Measurements from ENCODE around the gene LAMP1.
A peak's percentile ranks its signal among the peaks of the same experiment; 100 is the strongest.
"Not testable (repeated sequence)": the region's sequence is repeated elsewhere in the genome, so short reads cannot be mapped to it uniquely, and the experiment has no call there.

LAMP1 gene

DNA sequence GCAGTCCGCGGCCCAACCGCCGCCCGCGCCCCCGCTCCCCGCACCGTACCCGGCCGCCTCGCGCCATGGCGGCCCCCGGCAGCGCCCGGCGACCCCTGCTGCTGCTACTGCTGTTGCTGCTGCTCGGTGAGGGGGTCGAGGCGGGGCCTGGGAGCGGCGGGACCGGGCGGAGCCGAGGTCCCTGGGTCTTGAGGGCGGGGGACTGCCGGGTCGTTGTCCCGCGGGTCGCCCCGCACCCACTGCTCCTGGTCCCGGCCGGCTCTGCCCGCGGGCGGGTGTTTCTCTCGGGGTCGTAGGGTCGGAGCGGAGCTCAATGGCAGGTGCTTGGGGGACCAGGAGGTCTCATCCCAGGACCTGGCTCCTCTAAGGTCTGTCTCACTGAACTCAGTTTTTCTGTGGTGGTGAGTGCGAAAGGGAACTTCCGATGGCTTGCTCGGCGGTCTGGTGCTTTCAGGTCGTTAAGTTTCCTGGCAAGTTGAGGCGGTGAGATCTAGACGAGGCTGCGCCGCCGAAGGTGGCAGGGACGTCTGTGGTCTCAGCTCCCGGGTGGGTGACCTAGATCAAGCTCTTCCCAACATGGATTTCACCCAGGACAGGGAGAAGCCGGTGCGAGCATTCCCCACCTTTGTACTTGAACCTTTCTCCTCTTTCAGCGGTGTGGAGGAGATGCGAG is 467 bp downstream of the LAMP1 start:
- DNase-seq: peak; percentile 35

DNA sequence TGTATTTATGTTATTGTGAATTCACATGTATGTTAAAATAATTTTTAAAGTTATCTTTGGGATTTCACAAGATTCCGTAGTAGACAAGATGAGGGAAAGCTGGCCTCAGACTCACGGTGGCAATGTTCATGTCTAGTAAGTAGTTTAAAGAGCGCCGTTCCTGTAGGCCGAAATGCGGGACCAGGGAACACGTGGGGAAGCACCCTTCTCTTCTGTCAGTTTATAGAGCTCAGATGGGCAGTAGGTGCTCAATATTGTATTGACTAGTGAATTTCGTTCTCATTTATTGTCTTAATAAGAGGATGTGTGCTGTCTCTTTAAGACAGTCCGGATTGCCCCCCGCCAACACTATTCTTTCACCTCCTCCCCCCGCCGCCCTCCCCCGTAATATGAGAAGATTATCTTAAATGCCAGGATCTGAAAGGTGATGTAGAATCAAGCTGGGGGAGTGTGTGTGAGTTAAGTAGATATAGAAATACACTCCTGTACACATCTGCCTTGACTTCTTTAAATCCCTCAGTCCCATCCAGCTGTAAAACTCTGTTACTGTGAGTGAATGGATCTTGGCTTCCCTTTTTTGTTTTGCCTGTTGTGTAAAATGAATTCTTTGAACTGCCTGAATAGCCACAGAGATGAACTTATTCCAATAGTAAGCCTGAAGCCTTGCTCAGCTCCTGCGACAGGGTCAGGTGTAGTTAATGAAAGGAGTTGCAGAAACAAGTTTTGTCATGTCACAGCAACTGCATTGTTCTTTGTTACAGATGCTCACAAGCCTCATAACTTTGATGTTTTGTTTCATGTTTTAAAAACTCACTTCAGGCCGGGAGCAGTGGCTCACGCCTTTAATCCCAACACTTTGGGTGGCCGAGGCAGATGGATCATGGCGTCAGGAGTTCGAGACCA is 1.3 kb downstream of the LAMP1 start:
- no peak for DNase-seq

DNA sequence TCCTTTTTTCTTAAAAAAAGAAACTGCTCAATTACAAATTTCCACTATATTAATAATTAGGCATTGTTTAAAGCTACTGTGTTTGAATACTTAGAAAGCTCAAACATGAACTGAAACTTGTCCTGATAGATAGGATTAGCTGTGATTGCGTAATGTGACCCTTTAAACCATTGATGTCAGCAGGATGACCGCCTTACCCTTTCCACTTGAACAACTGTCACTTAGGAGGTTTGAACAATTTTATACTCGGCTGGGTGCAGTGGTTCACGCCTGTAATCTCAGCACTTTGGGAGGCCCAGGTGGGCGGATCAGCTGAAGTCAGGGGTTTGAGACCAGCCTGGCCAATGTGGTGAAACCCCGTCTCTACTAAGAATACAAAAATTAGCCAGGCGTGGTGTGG is 2.9 kb downstream of the LAMP1 start:
- no peak for DNase-seq

DNA sequence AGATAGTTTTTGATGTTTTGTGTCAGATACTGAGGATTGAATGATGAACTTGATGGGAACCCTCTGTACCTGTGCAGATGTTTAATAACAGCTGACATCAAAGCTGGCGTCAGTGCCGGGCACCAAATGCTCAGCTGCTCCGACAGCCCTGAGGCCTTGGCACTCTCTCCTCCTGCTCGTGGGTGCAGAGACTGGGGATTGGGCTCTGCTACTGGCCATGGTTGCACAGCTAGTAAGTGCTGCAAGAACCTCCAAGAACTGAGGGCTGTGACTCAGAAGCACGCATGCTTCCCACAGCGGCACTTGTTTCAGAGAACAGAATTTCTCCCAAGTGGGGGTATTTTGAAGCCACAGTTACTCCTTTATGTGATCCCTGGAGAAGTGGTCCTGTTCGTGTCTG is 5.9 kb downstream of the LAMP1 start:
- no peak for DNase-seq

DNA sequence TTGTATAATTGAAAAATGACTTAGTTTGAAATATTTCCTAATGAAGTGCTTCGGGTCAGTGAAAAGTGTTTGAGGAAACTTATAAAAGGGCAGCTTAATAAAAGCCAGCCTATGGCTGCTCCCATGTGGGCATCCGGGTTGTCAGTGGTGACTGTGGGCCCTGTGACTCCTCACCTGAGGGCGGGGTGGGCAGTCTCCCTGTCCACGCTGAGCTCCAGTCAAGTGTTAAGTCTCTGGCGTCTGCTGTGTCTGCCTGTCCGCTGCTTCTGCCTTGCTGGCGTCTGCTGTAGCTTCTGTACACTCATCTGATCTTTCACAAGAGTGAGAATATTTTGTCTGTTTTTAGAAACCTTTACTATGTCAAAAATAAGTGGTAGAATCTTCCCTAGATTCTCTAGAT is 7.1 kb downstream of the LAMP1 start:
- no peak for DNase-seq

DNA sequence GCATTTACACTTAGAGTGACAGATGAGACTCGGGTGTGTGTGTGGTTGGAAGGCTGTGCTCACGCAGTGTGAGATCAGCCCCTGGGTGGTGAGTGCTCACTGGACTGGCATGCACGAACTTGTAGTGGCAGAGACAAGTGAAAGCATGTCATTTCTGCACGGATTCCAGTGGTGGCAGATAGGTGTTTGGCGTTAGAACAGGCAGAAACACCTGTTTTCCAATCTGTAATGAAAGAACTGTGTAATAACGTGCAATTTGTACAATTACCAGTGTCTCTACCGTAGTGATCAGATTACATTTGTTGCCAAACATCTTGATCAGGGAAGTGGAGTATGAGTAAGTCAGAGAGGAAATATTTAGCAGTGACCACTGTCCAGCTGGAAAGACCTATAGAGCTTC is 8.2 kb downstream of the LAMP1 start:
- no peak for DNase-seq

DNA sequence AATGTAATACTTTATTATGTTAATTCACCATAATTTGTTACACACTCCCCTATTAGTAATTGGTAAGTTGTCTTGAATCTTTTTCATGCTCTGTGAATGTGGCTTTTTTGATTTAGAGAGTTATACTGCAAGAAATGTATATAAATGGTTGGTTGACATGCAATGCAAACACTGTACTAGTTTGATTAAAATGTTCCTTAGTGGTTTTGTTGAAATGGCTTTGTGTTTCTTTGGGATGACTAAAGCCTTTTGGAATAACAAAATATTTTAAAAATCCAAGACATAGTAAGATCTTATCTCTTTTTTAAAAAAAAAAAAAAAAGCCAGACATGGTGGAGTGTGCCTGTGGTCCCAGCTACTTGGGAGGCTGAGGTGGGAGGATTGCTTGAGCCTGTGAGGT is 10.5 kb downstream of the LAMP1 start:
- DNase-seq: no peak

DNA sequence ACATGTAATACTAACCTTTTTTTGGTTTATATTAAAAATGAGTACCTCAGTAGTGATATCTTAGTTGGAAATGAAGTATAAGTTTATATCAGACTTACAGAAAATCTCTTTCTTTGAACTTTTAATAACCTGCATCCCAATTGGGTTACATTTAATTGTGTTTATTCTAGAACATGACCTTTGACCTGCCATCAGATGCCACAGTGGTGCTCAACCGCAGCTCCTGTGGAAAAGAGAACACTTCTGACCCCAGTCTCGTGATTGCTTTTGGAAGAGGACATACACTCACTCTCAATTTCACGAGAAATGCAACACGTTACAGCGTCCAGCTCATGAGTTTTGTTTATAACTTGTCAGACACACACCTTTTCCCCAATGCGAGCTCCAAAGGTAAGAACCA is 12.4 kb downstream of the LAMP1 start:
- DNase-seq: no peak

DNA sequence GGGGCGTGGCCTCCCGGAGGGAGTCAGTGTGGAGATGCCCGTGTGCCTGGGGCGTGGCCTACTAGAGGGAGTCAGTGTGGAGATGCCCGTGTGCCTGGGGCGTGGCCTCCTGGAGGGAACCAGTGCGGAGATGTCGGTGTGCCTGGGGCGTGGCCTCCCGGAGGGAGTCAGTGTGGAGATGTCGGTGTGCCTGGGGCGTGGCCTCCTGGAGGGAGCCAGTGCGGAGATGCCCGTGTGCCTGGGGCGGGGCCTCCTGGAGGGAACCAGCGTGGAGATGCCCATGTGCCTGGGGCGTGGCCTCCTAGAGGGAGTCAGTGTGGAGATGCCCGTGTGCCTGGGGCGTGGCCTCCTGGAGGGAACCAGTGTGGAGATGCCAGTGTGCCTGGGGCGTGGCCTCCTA is 17.1 kb downstream of the LAMP1 start:
- not testable (repeated sequence) for DNase-seq

DNA sequence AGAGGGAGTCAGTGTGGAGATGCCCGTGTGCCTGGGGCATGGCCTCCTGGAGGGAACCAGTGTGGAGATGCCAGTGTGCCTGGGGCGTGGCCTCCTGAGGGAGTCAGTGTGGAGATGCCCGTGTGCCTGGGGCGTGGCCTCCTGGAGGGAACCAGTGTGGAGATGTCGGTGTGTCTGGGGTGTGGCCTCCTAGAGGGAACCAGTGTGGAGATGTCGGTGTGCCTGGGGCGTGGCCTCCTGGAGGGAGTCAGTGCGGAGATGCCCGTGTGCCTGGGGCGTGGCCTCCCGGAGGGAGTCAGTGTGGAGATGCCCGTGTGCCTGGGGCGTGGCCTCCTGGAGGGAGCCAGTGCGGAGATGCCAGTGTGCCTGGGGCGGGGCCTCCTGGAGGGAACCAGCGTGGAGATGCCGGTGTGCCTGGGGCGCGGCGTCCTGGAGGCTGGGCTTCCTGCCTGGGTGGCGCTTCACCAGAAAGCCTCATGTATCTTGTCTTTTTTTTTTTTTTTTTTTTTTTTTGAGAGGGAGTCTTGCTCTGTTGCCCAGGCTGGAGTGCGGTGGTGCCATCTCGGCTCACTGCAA is 17.9 kb downstream of the LAMP1 start:
- DNase-seq: not testable (repeated sequence)

DNA sequence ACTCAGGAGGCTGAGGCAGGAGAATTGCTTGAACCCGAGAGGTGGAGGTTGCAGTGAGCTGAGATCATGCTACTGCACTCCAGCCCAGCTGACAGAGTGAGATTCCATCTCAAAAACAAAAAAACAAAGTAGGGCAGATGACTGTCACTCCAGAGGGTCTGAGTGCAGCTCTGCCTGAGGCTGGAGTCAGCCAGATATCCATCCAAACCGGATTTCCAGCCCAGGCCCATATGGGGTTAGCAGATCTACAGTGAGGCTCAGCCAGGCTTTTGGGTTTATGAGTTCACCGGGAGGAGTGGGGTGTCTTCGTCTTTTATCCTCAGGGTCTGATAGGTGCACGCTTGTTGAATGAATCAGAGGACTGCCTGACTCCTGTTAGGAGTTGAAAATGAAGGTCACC is 19.0 kb downstream of the LAMP1 start:
- no peak for DNase-seq

DNA sequence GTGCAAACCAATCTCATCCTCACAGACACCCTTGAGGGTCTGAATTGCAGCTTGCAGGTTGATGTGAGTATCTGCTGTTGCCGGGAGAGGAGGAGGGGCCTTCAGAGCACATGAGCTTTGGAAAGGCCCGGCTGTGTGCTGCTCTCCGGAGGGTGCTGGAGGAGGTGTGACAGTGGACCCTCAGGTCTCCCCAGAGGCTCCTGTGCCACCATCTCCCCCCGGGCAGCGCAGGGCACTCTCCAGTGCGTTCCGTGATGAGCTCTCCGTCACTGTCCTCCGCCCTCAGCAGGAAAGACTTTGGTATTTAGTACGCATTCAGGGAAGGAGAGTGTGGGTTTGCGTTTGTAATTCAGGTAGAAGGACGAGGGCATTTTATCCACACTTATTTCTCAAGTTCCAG is 20.0 kb downstream of the LAMP1 start:
- no peak for DNase-seq

DNA sequence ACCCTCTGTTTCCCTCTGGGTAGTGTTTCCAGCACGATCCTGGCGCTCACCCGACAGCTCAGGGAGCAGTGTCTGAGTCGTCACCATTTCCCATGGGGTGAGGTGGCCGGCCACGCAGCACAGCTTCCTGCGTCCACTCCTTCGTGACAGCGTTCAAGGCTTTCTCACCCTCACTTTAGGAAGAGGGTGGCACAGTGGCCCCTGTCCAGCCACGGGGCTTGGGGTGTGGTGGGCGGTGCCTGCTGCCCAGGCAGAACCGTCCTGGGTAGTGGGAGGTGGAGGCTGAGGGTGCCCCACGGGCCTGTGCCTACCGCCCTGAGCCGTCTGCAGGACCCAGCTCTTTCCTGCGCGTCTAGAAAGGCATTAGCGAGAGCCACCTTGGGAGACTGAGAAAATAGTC is 21.9 kb downstream of the LAMP1 start:
- DNase-seq: no peak

DNA sequence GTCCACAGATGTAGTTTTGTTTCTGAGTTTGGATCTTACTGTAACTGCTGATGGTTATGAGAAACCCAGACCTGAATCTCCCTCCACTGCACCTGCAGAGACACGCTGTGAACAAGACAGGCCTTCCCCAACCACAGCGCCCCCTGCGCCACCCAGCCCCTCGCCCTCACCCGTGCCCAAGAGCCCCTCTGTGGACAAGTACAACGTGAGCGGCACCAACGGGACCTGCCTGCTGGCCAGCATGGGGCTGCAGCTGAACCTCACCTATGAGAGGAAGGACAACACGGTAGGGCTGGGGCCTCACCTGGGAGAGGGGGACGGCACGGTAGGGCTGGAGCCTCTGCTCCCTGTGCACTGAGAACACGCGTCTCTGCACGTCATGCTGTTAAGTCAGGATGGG is 22.3 kb downstream of the LAMP1 start:
- no peak for DNase-seq

DNA sequence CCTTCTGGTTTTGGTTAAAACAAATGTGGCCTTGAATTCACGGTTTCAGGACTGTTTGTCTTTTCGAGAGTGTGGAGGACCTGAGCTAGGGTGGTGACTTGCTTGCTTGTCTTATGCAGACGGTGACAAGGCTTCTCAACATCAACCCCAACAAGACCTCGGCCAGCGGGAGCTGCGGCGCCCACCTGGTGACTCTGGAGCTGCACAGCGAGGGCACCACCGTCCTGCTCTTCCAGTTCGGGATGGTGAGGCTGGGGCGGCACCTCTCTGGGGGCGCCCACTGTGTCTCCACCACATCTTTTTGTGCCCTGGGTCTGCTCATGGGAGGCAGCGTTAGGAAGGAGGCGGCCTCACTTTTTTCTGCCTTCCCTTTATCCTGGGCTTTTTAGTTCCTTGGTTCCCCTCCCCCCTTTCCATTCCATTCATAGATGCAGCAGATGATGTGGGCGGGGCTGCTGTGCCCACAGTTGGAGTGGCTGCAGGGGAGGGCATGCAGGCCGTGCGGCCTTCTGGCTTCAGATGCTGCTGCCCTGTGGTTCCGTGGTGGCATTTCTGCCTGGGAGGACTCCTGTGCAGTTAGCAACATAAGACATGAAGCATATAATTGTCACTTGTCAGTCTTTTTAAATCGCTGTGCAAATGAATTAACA is 23.3 kb downstream of the LAMP1 start:
- no peak for DNase-seq

DNA sequence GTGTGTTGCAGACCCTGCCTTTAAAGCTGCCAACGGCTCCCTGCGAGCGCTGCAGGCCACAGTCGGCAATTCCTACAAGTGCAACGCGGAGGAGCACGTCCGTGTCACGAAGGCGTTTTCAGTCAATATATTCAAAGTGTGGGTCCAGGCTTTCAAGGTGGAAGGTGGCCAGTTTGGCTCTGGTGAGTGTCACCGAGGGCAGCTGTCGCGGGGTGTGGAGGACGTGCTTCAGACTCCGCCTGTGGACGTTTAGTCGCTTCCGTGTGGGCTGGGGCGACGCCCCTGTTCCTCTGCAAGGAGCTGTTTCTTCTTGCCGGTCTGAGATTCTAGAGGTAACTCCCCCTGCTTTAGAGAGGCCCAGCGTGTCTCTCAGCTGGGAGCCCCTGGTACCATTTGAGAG is 24.5 kb downstream of the LAMP1 start:
- DNase-seq: no peak

DNA sequence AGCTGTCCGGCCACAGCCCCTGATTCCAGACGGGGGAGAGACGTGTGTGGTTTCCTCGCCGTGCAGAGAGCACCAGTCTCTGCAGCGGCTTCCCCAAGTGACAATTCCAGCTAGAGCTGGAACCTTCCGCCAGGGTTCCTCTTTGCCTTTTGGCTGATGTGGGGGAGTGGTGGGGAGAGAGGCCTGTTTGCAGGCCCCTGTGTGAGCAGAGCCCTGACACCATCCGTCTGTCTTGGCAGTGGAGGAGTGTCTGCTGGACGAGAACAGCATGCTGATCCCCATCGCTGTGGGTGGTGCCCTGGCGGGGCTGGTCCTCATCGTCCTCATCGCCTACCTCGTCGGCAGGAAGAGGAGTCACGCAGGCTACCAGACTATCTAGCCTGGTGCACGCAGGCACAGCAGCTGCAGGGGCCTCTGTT is 25.0 kb downstream of the LAMP1 start:
- DNase-seq: no peak

DNA sequence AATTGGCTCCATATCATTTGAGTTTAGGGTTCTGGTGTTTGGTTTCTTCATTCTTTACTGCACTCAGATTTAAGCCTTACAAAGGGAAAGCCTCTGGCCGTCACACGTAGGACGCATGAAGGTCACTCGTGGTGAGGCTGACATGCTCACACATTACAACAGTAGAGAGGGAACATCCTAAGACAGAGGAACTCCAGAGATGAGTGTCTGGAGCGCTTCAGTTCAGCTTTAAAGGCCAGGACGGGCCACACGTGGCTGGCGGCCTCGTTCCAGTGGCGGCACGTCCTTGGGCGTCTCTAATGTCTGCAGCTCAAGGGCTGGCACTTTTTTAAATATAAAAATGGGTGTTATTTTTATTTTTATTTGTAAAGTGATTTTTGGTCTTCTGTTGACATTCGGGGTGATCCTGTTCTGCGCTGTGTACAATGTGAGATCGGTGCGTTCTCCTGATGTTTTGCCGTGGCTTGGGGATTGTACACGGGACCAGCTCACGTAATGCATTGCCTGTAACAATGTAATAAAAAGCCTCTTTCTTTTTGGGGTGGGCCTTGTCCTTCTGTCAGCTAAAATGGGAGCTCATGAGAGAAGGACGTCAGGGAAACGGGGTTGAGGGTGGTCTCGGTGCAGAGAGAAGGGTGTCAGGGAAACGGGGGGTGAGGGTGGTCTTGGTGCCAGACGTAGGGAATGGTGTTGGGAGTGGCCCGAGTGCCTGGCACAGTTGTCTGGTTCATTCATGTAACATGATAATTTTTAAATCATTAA is 26.0 kb downstream of the LAMP1 start:
- no peak for DNase-seq

DNA sequence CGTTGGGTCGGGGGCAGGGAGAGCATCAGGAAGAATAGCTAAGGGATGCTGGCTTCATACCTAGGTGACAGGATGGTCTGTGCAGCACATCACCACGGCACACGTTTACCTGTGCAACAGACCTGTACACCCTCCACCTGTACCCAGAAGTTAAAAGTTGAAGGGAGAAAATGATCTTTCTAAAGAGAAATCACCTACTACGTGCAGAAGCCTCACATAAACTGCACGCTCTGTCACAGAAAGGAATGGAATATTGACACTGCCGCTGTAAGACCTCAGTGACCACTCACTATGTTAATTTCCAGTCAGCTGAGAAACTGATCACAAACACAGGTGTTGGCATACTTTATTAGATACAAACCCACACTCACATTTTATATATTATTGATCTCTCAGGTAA is 26.8 kb downstream of the LAMP1 start:
- no peak for DNase-seq

DNA sequence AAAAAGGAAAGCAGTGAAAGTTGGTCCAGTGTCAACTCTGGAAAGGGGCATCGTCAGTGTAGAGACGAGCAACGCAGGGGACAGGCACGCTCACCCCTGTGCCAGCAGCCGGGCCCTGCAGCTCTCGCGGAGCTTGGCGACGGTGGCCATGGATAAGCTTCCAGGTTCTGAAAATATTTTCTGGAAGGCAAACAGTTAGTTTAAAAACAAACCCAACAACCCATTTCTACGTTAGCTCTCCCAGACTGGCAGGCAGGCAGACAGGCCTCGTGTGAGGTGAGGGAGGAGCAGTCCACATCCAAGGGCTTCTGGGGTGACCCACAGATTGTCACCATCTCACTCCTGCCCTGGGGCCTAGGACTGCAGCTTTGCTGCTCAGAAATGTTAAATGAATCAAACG is 27.4 kb downstream of the LAMP1 start:
- DNase-seq: no peak

DNA sequence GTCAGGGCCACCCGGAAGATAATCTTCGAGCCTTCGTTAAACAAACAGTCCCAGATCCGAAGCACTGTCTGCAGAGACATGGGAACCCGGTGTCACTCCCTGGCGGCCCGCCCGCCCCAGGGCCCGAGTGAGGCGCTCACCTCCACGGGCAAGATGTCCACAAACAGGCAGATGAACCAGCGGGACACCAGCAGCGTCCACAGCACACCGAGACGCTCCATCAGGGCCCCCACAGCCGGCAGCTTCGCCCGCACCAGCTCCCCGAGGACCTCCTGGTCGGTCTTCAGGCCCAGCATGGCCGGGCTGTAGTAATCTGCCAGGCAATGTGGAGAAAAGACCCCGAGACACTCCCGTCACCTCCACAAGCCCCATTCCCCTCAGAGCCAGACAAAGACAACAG is 28.7 kb downstream of the LAMP1 start:
- no peak for DNase-seq

DNA sequence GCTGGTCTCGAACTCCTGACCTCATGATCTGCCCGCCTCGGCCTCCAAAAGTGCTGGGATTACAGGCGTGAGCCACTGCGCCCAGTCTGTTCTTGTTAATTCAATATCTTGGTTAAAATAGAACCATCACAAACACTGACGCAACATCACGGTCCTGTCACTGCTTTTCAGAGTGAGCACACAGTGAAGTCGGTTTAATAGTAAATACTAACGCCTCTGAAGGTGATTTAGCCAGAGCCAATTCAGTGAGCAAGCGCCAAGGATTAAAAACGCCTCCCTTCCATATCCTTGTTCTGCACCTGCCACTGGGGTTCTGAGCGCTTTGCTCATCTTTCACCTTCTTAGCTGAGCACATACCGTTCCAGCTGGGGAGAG is 30.3 kb downstream of the LAMP1 start:
- DNase-seq: no peak
